K562 (cell line): ENCODE results near the gene STMP1. TPM values are rescaled to one million over a fixed set of nuclear protein-coding genes. Genes with fewer than 3 reads are reported as not detected.

ENCODE experiments used
- ATAC-seq: fragments of 200-7000 bp; cut with Tn5 transposase; 3 replicates; pipeline ENCODE4 v1.9.1; 2020; ENCODE audit warnings: moderate library complexity
- BruUV-seq: library from RNA; stranded (reverse); fragments of 400-500 nt; replicated peaks from 2 replicates; lab custom pipeline; 2021; lab: Mats Ljungman, UMichigan
- CTCF ChIA-PET: fragments of 300-600 bp; formaldehyde crosslinking; extraction: SDS; loops from one replicate; lab custom pipeline; 2021; ENCODE audit warnings: low intra/inter-chr PET ratio; lab: Yijun Ruan, JAX
- POLR2A ChIA-PET: fragments of 300-600, 350-650 bp; sonication (Branson Sonifier 250); formaldehyde crosslinking; extraction: SDS; loops from one replicate; lab custom pipeline; 2021; ENCODE audit warnings: antibody characterized with exemption, inconsistent platforms; lab: Yijun Ruan, JAX
- DNase-seq, 4 experiments: peaks; one replicate each; pipeline versions ENCODE4 v3.0.0 to v3.0.0-alpha.2; 2011 to 2018; ENCODE audit warnings: low spot score in 3 of 4, mixed read lengths in 3 of 4; ENCODE audit errors: extremely low read depth in 1 of 4
- FAIRE-seq: peaks from 2 replicates; lab custom pipeline; 2011; peaks lifted over from hg19 to GRCh38; lab: Jason Lieb, UNC
- H2AFZ ChIP-seq: 2 replicates; pipeline ENCODE4 v1.6.0; 2011; ENCODE audit warnings: low read depth, low read length, control low read depth, inconsistent platforms
- H3K27ac ChIP-seq: fragments of 200-600 bp; 3 replicates; pipeline ENCODE4 v1.8.0; 2011; ENCODE audit warnings: low read depth, mild to moderate bottlenecking, control low read depth, inconsistent platforms, low read length, moderate library complexity, mixed read lengths; ENCODE audit errors: extremely low read depth
- H3K27me3 ChIP-seq, 2 experiments: fragments of 300-600 bp in 1 of 2; 2 replicates in 1 of 2; 3 replicates in 1 of 2; pipeline versions ENCODE4 v1.6.0 to v1.8.0; 2011; ENCODE audit warnings: inconsistent platforms in 2 of 2, low read length in 2 of 2, mild to moderate bottlenecking in 1 of 2, mixed read lengths in 1 of 2, moderate library complexity in 1 of 2; ENCODE audit not compliant: control insufficient read depth in 2 of 2, insufficient read depth in 2 of 2
- H3K36me3 ChIP-seq: fragments of 300-600 bp; 3 replicates; pipeline ENCODE4 v1.8.0; 2011; ENCODE audit warnings: mild to moderate bottlenecking, low read length, inconsistent platforms; ENCODE audit not compliant: control insufficient read depth, insufficient read depth
- H3K4me1 ChIP-seq, 2 experiments: fragments of 200-600 bp in 1 of 2; replicated peaks in 1 of 2; 2 replicates in 1 of 2; 3 replicates in 1 of 2; pipeline versions ENCODE4 v1.5.1 to v1.8.0; 2011; ENCODE audit warnings: inconsistent platforms in 2 of 2, low read length in 2 of 2, mild to moderate bottlenecking in 1 of 2, mixed read lengths in 1 of 2, moderate library complexity in 1 of 2; ENCODE audit not compliant: control insufficient read depth in 2 of 2, insufficient read depth in 2 of 2
- H3K4me2 ChIP-seq: 2 replicates; pipeline ENCODE4 v1.6.1; 2011; ENCODE audit warnings: low read length, control low read depth, inconsistent platforms, mixed read lengths; ENCODE audit not compliant: insufficient read depth
- H3K4me3 ChIP-seq: fragments of 200-600 bp; sonication (generic), shearing (Covaris generic); 2 replicates; pipeline ENCODE4 v1.5.1; 2016; ENCODE audit warnings: control low read depth, inconsistent platforms
- H3K79me2 ChIP-seq: fragments of 200-600 bp; 3 replicates; pipeline ENCODE4 v1.8.0; 2011; ENCODE audit warnings: low read length, inconsistent platforms; ENCODE audit not compliant: control insufficient read depth, insufficient read depth
- H3K9ac ChIP-seq, 2 experiments: 2 replicates each; pipeline versions ENCODE4 v1.6.0 to v1.6.1; 2011; ENCODE audit warnings: low read depth in 2 of 2, low read length in 2 of 2, control low read depth in 1 of 2, inconsistent platforms in 1 of 2, mild to moderate bottlenecking in 1 of 2, mixed read lengths in 1 of 2; ENCODE audit not compliant: insufficient read depth in 1 of 2
- H3K9me1 ChIP-seq: one replicate; pipeline ENCODE4 v1.6.0; 2011; ENCODE audit warnings: inconsistent platforms, mild to moderate bottlenecking, low read length, moderate library complexity; ENCODE audit not compliant: control insufficient read depth, insufficient read depth
- H3K9me3 ChIP-seq: replicated peaks from 2 replicates; pipeline ENCODE4 v1.5.1; 2011; ENCODE audit warnings: low read depth, low read length, inconsistent platforms; ENCODE audit not compliant: control insufficient read depth, insufficient read depth
- H4K20me1 ChIP-seq: replicated peaks from 2 replicates; pipeline ENCODE4 v1.6.1; 2011; ENCODE audit warnings: low read length, inconsistent platforms, mixed read lengths; ENCODE audit not compliant: control insufficient read depth, insufficient read depth
- ARID2 ChIP-seq: fragments of 450-650 bp; IDR thresholded peaks from 2 replicates; pipeline ENCODE4 v1.6.1; 2017; ENCODE audit warnings: antibody characterized with exemption, mild to moderate bottlenecking
- HDAC8 ChIP-seq: fragments of 450-650 bp; IDR thresholded peaks from 2 replicates; pipeline ENCODE4 v1.6.1; 2016; ENCODE audit warnings: mild to moderate bottlenecking, missing genetic modification characterization, moderate library complexity, missing compliant biosample characterization
- ZFP91 ChIP-seq: sonication (generic); formaldehyde crosslinking; IDR thresholded peaks from 2 replicates; pipeline ENCODE4 v1.8.0; 2022; ENCODE audit warnings: mild to moderate bottlenecking, missing genetic modification reagents
- ZNF583 ChIP-seq: fragments of 250-450 bp; sonication (Bioruptor Pico); IDR thresholded peaks from 2 replicates; pipeline ENCODE4 v1.4.0; 2020
- WGBS: fragments of 100-300 bp; shearing (Covaris generic); methylation state at CpG from one replicate; pipeline ENCODE4 v1.1.6; 2016; ENCODE audit warnings: low coverage, mixed read lengths; ENCODE audit not compliant: insufficient coverage; ENCODE audit errors: missing lambda C conversion rate; 5-methylcytosine and 5-hydroxymethylcytosine counted together
- in situ Hi-C: fragments of 300-500 bp; cut with MboI; formaldehyde crosslinking; loops from 4 replicates; pipeline ENCODE4 v1.15.0; 2018; ENCODE audit warnings: inconsistent platforms, mixed read lengths
- intact Hi-C: fragments of 100-400 bp; cut with micrococcal nuclease; formaldehyde crosslinking; loops from 2 replicates; pipeline ENCODE4 v1.14.2; 2022
- polyA plus RNA-seq, 8 experiments: library from polyadenylated mRNA; depleted of rRNA in 4 of 8; stranded (reverse) in 5 of 8; unstranded in 3 of 8; fragments of >200 nt; fragmentation: Nextera tagmentation in 2 of 8; fragmentation: Illumina TruSeq in 1 of 8; extraction: Ambion mirVana in 2 of 8; extraction: Trizol in 1 of 8; gene quantifications; 2 replicates each; pipeline versions ENCODE4 v1.2.1 to v1.2.3, GENCODE V29; 2011 to 2014; ENCODE audit warnings: inconsistent platforms in 1 of 8, missing spikeins in 1 of 8
- total RNA-seq, 7 experiments: library from RNA; depleted of rRNA in 6 of 7; stranded (reverse); fragments of >200 nt in 6 of 7; fragmentation: Illumina TruSeq in 2 of 7; extraction: Trizol in 2 of 7; gene quantifications; 2 replicates each; pipeline versions ENCODE4 v1.2.1 to v1.2.3, GENCODE V29; 2011 to 2021; ENCODE audit warnings: low replicate concordance in 1 of 7

STMP1 gene
- total and polyA plus RNA-seq, 9 of the 15 experiments (the other 6 are each of a cell fraction or from before 2014, with no cell fraction given) = 10.6 to 249 (median 56.8) TPM

DNA sequence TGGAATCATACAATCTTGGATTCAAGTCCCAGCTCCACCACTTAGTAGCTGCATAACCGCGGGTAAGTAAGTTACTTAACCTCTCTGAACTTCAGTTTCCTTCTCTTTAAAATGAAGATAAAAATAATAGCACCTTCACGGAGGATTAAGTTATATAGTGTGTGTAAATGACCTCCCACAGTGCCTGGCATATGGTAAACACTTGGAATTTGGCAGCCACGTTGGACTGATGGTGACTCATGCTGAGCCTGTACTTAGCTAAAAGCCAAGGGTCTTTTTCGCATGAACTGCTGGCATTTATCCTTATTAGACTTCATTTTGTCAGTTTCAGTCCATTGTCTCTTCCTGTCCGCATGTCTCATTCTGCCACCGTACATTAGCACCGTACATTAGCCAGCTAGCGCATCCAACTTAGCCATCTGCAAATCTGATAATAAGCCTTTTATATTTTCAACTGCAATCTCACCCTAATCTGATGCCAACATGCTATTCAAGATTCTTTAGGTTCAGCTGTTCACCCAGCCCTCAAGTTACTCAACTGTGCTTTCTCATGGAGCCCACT is 54.4 kb downstream of the STMP1 start:
- CTCF ChIA-PET = no interaction called here
- peaks cover 34 to 47% of the 10 kb centered on the region in 2 experiments; a peak in 4 of 5 replicates for H3K27me3 ChIP-seq
- H4K20me1 ChIP-seq = no peaks in the 10 kb centered on the region
- H3K9me3 ChIP-seq = no peaks in the 10 kb centered on the region
- intact Hi-C loops = no loop called here
- WGBS = 4% methylated on average over 9 of the region's 9 CpGs
- TF ChIP-seq ARID2 (no peak), ZNF583 (CRISPR knock-in tag) (no peak), HDAC8 (no peak), ZFP91 (no peak)
- TF ChIP-seq, all 486 proteins: peak for 0
- no peak overlapping the region for H3K4me2 ChIP-seq
- H3K4me3 ChIP-seq = no peak overlapping the region
- H3K36me3 ChIP-seq = no peaks in the 10 kb centered on the region
- FAIRE-seq = no peak
- no peak for ATAC-seq
- BruUV-seq = no TSS peak
- H2AFZ ChIP-seq = no peak overlapping the region
- POLR2A ChIA-PET = interaction anchor here (0.6 to 1.4 kb wide), 5 partner anchors 10 to 622 kb away, joined by 3 to 4 read pairs (median 3); partner anchors contain the start of gene SLC13A4
- no peaks in the 10 kb centered on the region for H3K79me2 ChIP-seq
- H3K4me1 ChIP-seq = peaks cover 0 to 6% of the 10 kb centered on the region in 2 experiments; a peak in 2 of 5 replicates
- H3K27ac ChIP-seq = no peak overlapping the region
- DNase-seq = no peak
- H3K9me1 ChIP-seq = no peaks in the 10 kb centered on the region
- H3K9ac ChIP-seq = no peak overlapping the region
- in situ Hi-C loops = no loop called here
